Sigmoid colon (tissue), 3 donors: ENCODE results near the gene PELO.

Source experiments
- CTCF ChIP-seq, 4 experiments: fragments of 450-650 bp in 3 of 4; fragments of 200-600 bp in 1 of 4; IDR thresholded peaks; one replicate each; pipeline ENCODE4 v1.5.1; 2016 to 2019; ENCODE audit warnings: antibody characterized with exemption in 4 of 4, mild to moderate bottlenecking in 3 of 4, moderate library complexity in 2 of 4
- POLR2A ChIP-seq, 2 donors: fragments of 450-650 bp; IDR thresholded peaks; one replicate each; pipeline ENCODE4 v1.6.1; 2016; ENCODE audit warnings: antibody characterized with exemption in 2 of 2, mild to moderate bottlenecking in 2 of 2, moderate library complexity in 2 of 2

DNA sequence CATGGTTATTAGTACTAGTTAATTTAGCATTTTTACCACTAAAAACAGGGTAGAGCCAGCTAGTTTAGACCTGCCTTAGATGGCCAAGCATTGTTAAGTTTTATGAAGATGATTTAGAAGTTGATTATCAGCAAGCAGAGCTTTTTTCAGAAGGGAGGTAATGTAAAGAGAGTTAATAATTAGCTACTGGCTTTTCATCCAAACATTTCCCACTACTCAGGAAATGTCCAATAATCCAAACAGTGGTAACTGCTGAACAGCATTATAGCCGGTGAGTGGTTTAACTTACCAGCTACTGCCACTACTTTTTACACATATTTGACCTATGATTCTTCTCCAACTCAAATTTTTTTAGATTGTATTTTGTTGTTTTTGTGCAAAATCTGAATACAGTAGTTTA, 1.7 kb downstream of the PELO start:
- no peak for TF ChIP-seq CTCF (IDR thresholded peaks at IDR 0.05)
- no peak for TF ChIP-seq POLR2A (IDR thresholded peaks at IDR 0.05)
